Endothelial cell of umbilical vein (primary cell): Measurements from ENCODE around the gene SAMD1. TPM values are rescaled to one million over a fixed set of nuclear protein-coding genes. Genes with fewer than 3 reads are reported as not detected.

Experiments used
- BruUV-seq: library from RNA; stranded (reverse); fragments of 400-500 nt; replicated peaks from 2 replicates; lab custom pipeline; 2021; lab: Mats Ljungman, UMichigan
- CTCF ChIA-PET: fragments of 300-600, 350-600 bp; sonication (Branson Sonifier 250); formaldehyde crosslinking; loops from one replicate; lab custom pipeline; 2021; ENCODE audit warnings: antibody characterized with exemption, inconsistent platforms; lab: Charles Lee
- POLR2A ChIA-PET: fragments of 300-600, 350-600 bp; sonication (Branson Sonifier 250); formaldehyde crosslinking; loops from one replicate; lab custom pipeline; 2021; ENCODE audit warnings: antibody characterized with exemption, inconsistent platforms; lab: Charles Lee
- DNase-seq: peaks from one replicate; pipeline ENCODE4 v3.0.0-alpha.2; 2011; ENCODE audit warnings: low read depth, low spot score
- FAIRE-seq: peaks from 2 replicates; lab custom pipeline; 2011; peaks lifted over from hg19 to GRCh38; lab: Jason Lieb, UNC
- H2AFZ ChIP-seq: 2 replicates; pipeline ENCODE4 v1.6.0; 2012; ENCODE audit warnings: low read depth, low read length, control low read depth, inconsistent platforms
- H3K27ac ChIP-seq: 2 replicates; pipeline ENCODE4 v1.5.1; 2011; ENCODE audit warnings: low read depth, mild to moderate bottlenecking, control low read depth, low read length, moderate library complexity; ENCODE audit not compliant: insufficient read depth
- H3K27me3 ChIP-seq, 2 experiments: 2 replicates each; pipeline versions ENCODE4 v1.6.0 to v1.6.1; 2011; ENCODE audit warnings: low read length in 2 of 2, mixed read lengths in 1 of 2; ENCODE audit not compliant: control insufficient read depth in 2 of 2, insufficient read depth in 2 of 2
- H3K36me3 ChIP-seq, 2 experiments: 2 replicates in 1 of 2; 3 replicates in 1 of 2; pipeline ENCODE4 v1.5.1; 2011; ENCODE audit warnings: low read length in 2 of 2, mild to moderate bottlenecking in 1 of 2, moderate library complexity in 1 of 2; ENCODE audit not compliant: control insufficient read depth in 2 of 2, insufficient read depth in 2 of 2; ENCODE audit errors: extremely low read depth in 1 of 2
- H3K4me1 ChIP-seq: 3 replicates; pipeline ENCODE4 v1.5.1; 2011; ENCODE audit warnings: mild to moderate bottlenecking, low read length; ENCODE audit not compliant: control insufficient read depth, insufficient read depth; ENCODE audit errors: extremely low read depth
- H3K4me2 ChIP-seq: 2 replicates; pipeline ENCODE4 v1.6.1; 2011; ENCODE audit warnings: low read length, control low read depth, mixed read lengths; ENCODE audit not compliant: insufficient read depth
- H3K4me3 ChIP-seq, 3 experiments: fragments of 200-600 bp in 1 of 3; sonication (generic), shearing (Covaris generic) in 1 of 3; replicated peaks in 1 of 3; 2 replicates each; pipeline ENCODE4 v1.5.1; 2011 to 2016; ENCODE audit warnings: control low read depth in 3 of 3, low read length in 3 of 3, mild to moderate bottlenecking in 2 of 3, inconsistent platforms in 1 of 3, low read depth in 1 of 3, moderate library complexity in 1 of 3; ENCODE audit not compliant: insufficient read depth in 1 of 3
- H3K79me2 ChIP-seq: 2 replicates; pipeline ENCODE4 v1.6.0; 2012; ENCODE audit warnings: low read length, inconsistent platforms; ENCODE audit not compliant: control insufficient read depth, insufficient read depth
- H3K9ac ChIP-seq: replicated peaks from 2 replicates; pipeline ENCODE3; 2011; ENCODE audit warnings: low read length, control low read depth; ENCODE audit not compliant: insufficient read depth; ENCODE audit errors: extremely low read depth
- H3K9me1 ChIP-seq: replicated peaks from 3 replicates; pipeline ENCODE4 v1.6.0; 2011; ENCODE audit warnings: mild to moderate bottlenecking, low read length; ENCODE audit not compliant: control insufficient read depth, insufficient read depth; ENCODE audit errors: extremely low read depth
- H3K9me3 ChIP-seq: replicated peaks from 2 replicates; pipeline ENCODE4 v1.5.1; 2012; ENCODE audit warnings: low read length, inconsistent platforms; ENCODE audit not compliant: control insufficient read depth, insufficient read depth
- H4K20me1 ChIP-seq: replicated peaks from 2 replicates; pipeline ENCODE3; 2011; ENCODE audit warnings: mild to moderate bottlenecking, low read length; ENCODE audit not compliant: control insufficient read depth, insufficient read depth; ENCODE audit errors: extremely low read depth
- EZH2 ChIP-seq: IDR thresholded peaks from 2 replicates; pipeline ENCODE4 v1.6.1; 2012; ENCODE audit warnings: borderline replicate concordance, low read depth, mild to moderate bottlenecking, moderate library complexity, low read length, inconsistent platforms; ENCODE audit not compliant: severe bottlenecking
- FOS ChIP-seq: IDR thresholded peaks from 2 replicates; pipeline ENCODE4 v1.6.1; 2011; ENCODE audit warnings: mild to moderate bottlenecking, low read length, moderate library complexity, borderline replicate concordance; ENCODE audit not compliant: insufficient read depth
- GATA2 ChIP-seq: IDR thresholded peaks from 2 replicates; pipeline ENCODE4 v1.7.0; 2011; ENCODE audit warnings: low read depth, mild to moderate bottlenecking, moderate library complexity, mixed read lengths, low read length; ENCODE audit not compliant: insufficient read length, insufficient read depth
- JUN ChIP-seq: IDR thresholded peaks from 2 replicates; pipeline ENCODE4 v1.6.1; 2011; ENCODE audit warnings: borderline replicate concordance, low read depth; ENCODE audit not compliant: insufficient read length, insufficient read depth
- MYC ChIP-seq: IDR thresholded peaks from one replicate; pipeline ENCODE4 v1.6.1; 2011; ENCODE audit warnings: mild to moderate bottlenecking, low read depth, low read length
- POLR2A ChIP-seq: IDR thresholded peaks from 2 replicates; pipeline ENCODE4 v1.6.1; 2012; ENCODE audit warnings: low read depth, mild to moderate bottlenecking, control low read depth, low read length
- POLR2AphosphoS5 ChIP-seq: IDR thresholded peaks from 2 replicates; pipeline ENCODE4 v1.6.1; 2012; ENCODE audit warnings: low read depth, mild to moderate bottlenecking, control low read depth, low read length, moderate library complexity; ENCODE audit not compliant: insufficient read depth
- dilution Hi-C: fragments of 300-500 bp; cut with MboI; formaldehyde crosslinking; loops from one replicate; pipeline ENCODE4 v1.15.0; 2019; ENCODE audit warnings: low sequenced_read_pairs; ENCODE audit not compliant: extremely low pct_ligation_motif_present
- intact Hi-C: fragments of 100-400 bp; cut with micrococcal nuclease; formaldehyde crosslinking; loops from one replicate; pipeline ENCODE4 v1.10.0; 2022
- polyA plus RNA-seq, 4 experiments: library from polyadenylated mRNA; depleted of rRNA in 3 of 4; stranded (reverse) in 3 of 4; unstranded in 1 of 4; fragments of >200 nt; gene quantifications; 2 replicates each; pipeline versions ENCODE4 v1.2.1 to v1.2.3, GENCODE V29; 2011 to 2012; ENCODE audit warnings: missing spikeins in 1 of 4
- total RNA-seq: library from RNA; stranded (reverse); gene quantifications from 2 replicates; pipeline ENCODE4 v1.2.3, GENCODE V29; 2021
- TF ChIP-seq, protein P1 (sequence below), 2 donors: IDR thresholded peaks; 1 replicate in 1 of 2; 2 replicates in 1 of 2; pipeline ENCODE4 v1.5.1; 2011; ENCODE audit warnings: low read length in 2 of 2, mild to moderate bottlenecking in 2 of 2, moderate library complexity in 2 of 2, control low read depth in 1 of 2, inconsistent platforms in 1 of 2, low read depth in 1 of 2; ENCODE audit not compliant: insufficient read depth in 1 of 2; ENCODE audit errors: extremely low read depth in 1 of 2
- TF ChIP-seq, protein P2 (sequence below): IDR thresholded peaks from 2 replicates; pipeline ENCODE4 v1.6.1; 2011; ENCODE audit not compliant: insufficient read depth, insufficient read length

SAMD1 gene
- total and polyA plus RNA-seq, 2 donors (not counting 3 experiments of a cell fraction or from before 2014, with no cell fraction given): 14.1 to 35.9 TPM

DNA sequence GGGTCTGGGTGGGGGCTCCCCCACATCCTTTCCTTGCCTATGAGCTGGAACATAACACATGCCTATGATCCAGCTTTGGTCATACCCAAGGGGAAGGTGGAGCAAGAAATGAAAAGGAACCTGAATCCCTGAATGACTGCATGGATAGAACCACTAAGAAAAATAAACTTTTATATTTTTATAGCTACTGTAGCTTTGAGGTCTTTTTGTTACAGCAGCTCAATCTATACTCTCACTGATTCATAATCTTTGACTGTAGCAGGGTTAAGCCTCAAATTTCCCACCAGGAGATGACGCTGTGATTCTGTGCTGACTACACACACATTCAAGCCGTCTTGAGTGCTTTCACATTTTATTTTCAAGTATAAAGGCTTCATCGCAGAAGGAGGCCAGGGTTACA, 37.5 kb downstream of the SAMD1 start:
- no peaks in the 10 kb centered on the region for H3K4me1 ChIP-seq
- DNase-seq (no peak), FAIRE-seq (no peak)
- no peak overlapping the region for H3K27ac ChIP-seq
- TF ChIP-seq, protein P1, sequence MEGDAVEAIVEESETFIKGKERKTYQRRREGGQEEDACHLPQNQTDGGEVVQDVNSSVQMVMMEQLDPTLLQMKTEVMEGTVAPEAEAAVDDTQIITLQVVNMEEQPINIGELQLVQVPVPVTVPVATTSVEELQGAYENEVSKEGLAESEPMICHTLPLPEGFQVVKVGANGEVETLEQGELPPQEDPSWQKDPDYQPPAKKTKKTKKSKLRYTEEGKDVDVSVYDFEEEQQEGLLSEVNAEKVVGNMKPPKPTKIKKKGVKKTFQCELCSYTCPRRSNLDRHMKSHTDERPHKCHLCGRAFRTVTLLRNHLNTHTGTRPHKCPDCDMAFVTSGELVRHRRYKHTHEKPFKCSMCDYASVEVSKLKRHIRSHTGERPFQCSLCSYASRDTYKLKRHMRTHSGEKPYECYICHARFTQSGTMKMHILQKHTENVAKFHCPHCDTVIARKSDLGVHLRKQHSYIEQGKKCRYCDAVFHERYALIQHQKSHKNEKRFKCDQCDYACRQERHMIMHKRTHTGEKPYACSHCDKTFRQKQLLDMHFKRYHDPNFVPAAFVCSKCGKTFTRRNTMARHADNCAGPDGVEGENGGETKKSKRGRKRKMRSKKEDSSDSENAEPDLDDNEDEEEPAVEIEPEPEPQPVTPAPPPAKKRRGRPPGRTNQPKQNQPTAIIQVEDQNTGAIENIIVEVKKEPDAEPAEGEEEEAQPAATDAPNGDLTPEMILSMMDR (IDR thresholded peaks at IDR 0.05; ENCODE audit: extremely low read depth in 1 of 2, insufficient read depth in 1 of 2, low read depth in 1 of 2, low read length in 2 of 2): no peak
- TF ChIP-seq MYC (no peak), EZH2 (no peak), POLR2AphosphoS5 (no peak), FOS (no peak), GATA2 (no peak), JUN (no peak), POLR2A (no peak)
- TF ChIP-seq, protein P2, sequence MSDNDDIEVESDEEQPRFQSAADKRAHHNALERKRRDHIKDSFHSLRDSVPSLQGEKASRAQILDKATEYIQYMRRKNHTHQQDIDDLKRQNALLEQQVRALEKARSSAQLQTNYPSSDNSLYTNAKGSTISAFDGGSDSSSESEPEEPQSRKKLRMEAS: no peak
- H2AFZ ChIP-seq: no peak overlapping the region
- no peaks in the 10 kb centered on the region for H3K79me2 ChIP-seq
- intact Hi-C loops (no loop called here), dilution Hi-C loops (no loop called here)
- no TSS peak for BruUV-seq
- H3K36me3 ChIP-seq: no peaks in the 10 kb centered on the region
- no peak overlapping the region for H3K9ac ChIP-seq
- no peaks in the 10 kb centered on the region for H3K9me3 ChIP-seq
- CTCF ChIA-PET: interaction anchor here (0.8 to 3.4 kb wide), 7 partner anchors 10 to 126 kb away, joined by 3 to 14 read pairs (median 7); partner anchors contain the start of genes IL27RA and MISP3
- POLR2A ChIA-PET: no interaction called here
- H4K20me1 ChIP-seq: no peaks in the 10 kb centered on the region
- H3K4me3 ChIP-seq: no peak overlapping the region
- no peak overlapping the region for H3K4me2 ChIP-seq
- H3K27me3 ChIP-seq: no peaks in the 10 kb centered on the region
- H3K9me1 ChIP-seq: no peaks in the 10 kb centered on the region
